GM12892 (cell line): ENCODE results near the gene HMOX2.

Experiments used
- DNase-seq: peaks from one replicate; pipeline ENCODE4 v3.0.0; 2011; ENCODE audit not compliant: insufficient read length
- FAIRE-seq: peaks from 2 replicates; lab custom pipeline; 2011; peaks lifted over from hg19 to GRCh38; lab: Jason Lieb, UNC
- POLR2A ChIP-seq: IDR thresholded peaks from 2 replicates; pipeline ENCODE4 v1.6.1; 2011; ENCODE audit warnings: low read depth, low read length, control low read depth
- POLR2AphosphoS5 ChIP-seq: IDR thresholded peaks from 2 replicates; pipeline ENCODE4 v1.6.1; 2011; ENCODE audit warnings: low read depth, low read length, control low read depth
- TAF1 ChIP-seq: IDR thresholded peaks from 2 replicates; pipeline ENCODE4 v1.6.1; 2011; ENCODE audit warnings: low read depth, mild to moderate bottlenecking, control low read depth, low read length, borderline replicate concordance

The HMOX2 gene

GRCh38 chr16:4515611-4516233, 39.5 kb downstream of the HMOX2 start:
- TF ChIP-seq TAF1: no peak
- no peak for TF ChIP-seq POLR2A
- no peak for TF ChIP-seq POLR2AphosphoS5
- DNase-seq (no peak), FAIRE-seq (peak; percentile 78)

GRCh38 chr16:4517812-4518680, 41.8 kb downstream of the HMOX2 start:
- TF ChIP-seq TAF1: no peak
- no peak for TF ChIP-seq POLR2AphosphoS5
- no peak for TF ChIP-seq POLR2A
- DNase-seq (no peak), FAIRE-seq (no peak)

- FAIRE-seq (no peak), DNase-seq (no peak)
- no peak for TF ChIP-seq TAF1
- no peak for TF ChIP-seq POLR2AphosphoS5
- no peak for TF ChIP-seq POLR2A
These were observed 43.3 kb downstream of the HMOX2 start for GRCh38 chr16:4519274-4520058.

GRCh38 chr16:4520913-4521312, 44.7 kb downstream of the HMOX2 start:
- no peak for FAIRE-seq

GRCh38 chr16:4522051-4522581, 45.9 kb downstream of the HMOX2 start:
- FAIRE-seq (no peak), DNase-seq (no peak)

More at GRCh38 chr16:4520913-4521312, 44.7 kb downstream of the HMOX2 start:
- TF ChIP-seq POLR2AphosphoS5 (no peak), POLR2A (no peak), TAF1 (no peak)
- no peak for DNase-seq

GRCh38 chr16:4523686-4524085, 47.5 kb downstream of the HMOX2 start:
- DNase-seq (no peak), FAIRE-seq (no peak)
- no peak for TF ChIP-seq TAF1
- TF ChIP-seq POLR2A: no peak
- TF ChIP-seq POLR2AphosphoS5: no peak

More at GRCh38 chr16:4522051-4522581, 45.9 kb downstream of the HMOX2 start:
- TF ChIP-seq TAF1 (no peak), POLR2A (no peak), POLR2AphosphoS5 (no peak)

- no peak for DNase-seq
- TF ChIP-seq TAF1 (no peak), POLR2A (no peak), POLR2AphosphoS5 (no peak)
- no peak for FAIRE-seq
These were observed 48.4 kb downstream of the HMOX2 start for GRCh38 chr16:4524571-4524970.

GRCh38 chr16:4525069-4525468, 48.9 kb downstream of the HMOX2 start:
- FAIRE-seq (no peak), DNase-seq (no peak)
- TF ChIP-seq TAF1 (no peak), POLR2A (no peak), POLR2AphosphoS5 (no peak)

GRCh38 chr16:4525634-4526277, 49.6 kb downstream of the HMOX2 start:
- no peak for TF ChIP-seq POLR2AphosphoS5
- no peak for TF ChIP-seq POLR2A
- TF ChIP-seq TAF1: no peak
- FAIRE-seq: no peak
- DNase-seq: no peak

GRCh38 chr16:4529085-4530060, 53.2 kb downstream of the HMOX2 start:
- FAIRE-seq: no peak
- TF ChIP-seq POLR2A: no peak
- TF ChIP-seq POLR2AphosphoS5: no peak
- no peak for TF ChIP-seq TAF1
- no peak for DNase-seq
